Anterior cingulate cortex (tissue), 58 donors: ENCODE results near the gene CDH23.
A peak's percentile ranks its signal among the peaks of the same experiment; 100 is the strongest.

Experiments used
- DNase-seq, 58 donors: peaks; one replicate each; lab custom pipeline; 2025; lab: John Stamatoyannopoulos, UW

Gene CDH23

GRCh38 chr10:71625445-71626175, 228.9 kb downstream of the CDH23 start:
- DNase-seq: no peak

- no peak for DNase-seq
Measured at GRCh38 chr10:71627230-71627939, 230.7 kb downstream of the CDH23 start.

GRCh38 chr10:71627956-71628355, 231.2 kb downstream of the CDH23 start:
- no peak for DNase-seq

- no peak for DNase-seq
Measured at GRCh38 chr10:71629131-71629530, 232.4 kb downstream of the CDH23 start.

GRCh38 chr10:71630168-71630567, 233.4 kb downstream of the CDH23 start:
- DNase-seq: no peak

- no peak for DNase-seq
Measured at GRCh38 chr10:71631007-71631861, 234.5 kb downstream of the CDH23 start.

GRCh38 chr10:71632200-71632820, 235.6 kb downstream of the CDH23 start:
- no peak for DNase-seq

GRCh38 chr10:71632896-71633600, 236.3 kb downstream of the CDH23 start:
- DNase-seq: no peak

- DNase-seq: no peak
Measured at GRCh38 chr10:71633920-71634319, 237.2 kb downstream of the CDH23 start.

- peak in 5 of 58 donors; percentile 2 to 19 (median 10) for DNase-seq
Measured at GRCh38 chr10:71634531-71635164, 237.9 kb downstream of the CDH23 start.

GRCh38 chr10:71635251-71635866, 238.6 kb downstream of the CDH23 start:
- no peak for DNase-seq

GRCh38 chr10:71635867-71636266, 239.1 kb downstream of the CDH23 start:
- DNase-seq: no peak

- no peak for DNase-seq
Measured at GRCh38 chr10:71636588-71636987, 239.9 kb downstream of the CDH23 start.

GRCh38 chr10:71637305-71637704, 240.6 kb downstream of the CDH23 start:
- no peak for DNase-seq

GRCh38 chr10:71638064-71638821, 241.5 kb downstream of the CDH23 start:
- DNase-seq: no peak

- DNase-seq: peak in 1 of 58 donors; percentile 24
Measured at GRCh38 chr10:71638822-71639719, 242.4 kb downstream of the CDH23 start.

- no peak for DNase-seq
Measured at GRCh38 chr10:71640607-71641006, 243.9 kb downstream of the CDH23 start.
